Peyer's patch (tissue), 4 donors: ENCODE data around the gene CNTNAP2.

Source experiments
- CTCF ChIP-seq, 6 experiments: fragments of 450-650 bp in 4 of 6; fragments of 200-600 bp in 2 of 6; sonication (generic) in 1 of 6; IDR thresholded peaks; one replicate each; pipeline ENCODE4 v1.5.1; 2017 to 2019; ENCODE audit warnings: antibody characterized with exemption in 6 of 6, mild to moderate bottlenecking in 3 of 6, moderate library complexity in 1 of 6
- POLR2A ChIP-seq, 2 donors: fragments of 450-650 bp; IDR thresholded peaks; one replicate each; pipeline ENCODE4 v1.5.1; 2017; ENCODE audit warnings: antibody characterized with exemption in 2 of 2, mild to moderate bottlenecking in 2 of 2, moderate library complexity in 2 of 2

GRCh38 chr7:148383651-148384050, 2267.1 kb downstream of the CNTNAP2 start:
- no peak for TF ChIP-seq CTCF (IDR thresholded peaks at IDR 0.05)
- TF ChIP-seq POLR2A (IDR thresholded peaks at IDR 0.05) = no peak
